ENCODE results near the gene TSPAN7.

The TSPAN7 gene

DNA sequence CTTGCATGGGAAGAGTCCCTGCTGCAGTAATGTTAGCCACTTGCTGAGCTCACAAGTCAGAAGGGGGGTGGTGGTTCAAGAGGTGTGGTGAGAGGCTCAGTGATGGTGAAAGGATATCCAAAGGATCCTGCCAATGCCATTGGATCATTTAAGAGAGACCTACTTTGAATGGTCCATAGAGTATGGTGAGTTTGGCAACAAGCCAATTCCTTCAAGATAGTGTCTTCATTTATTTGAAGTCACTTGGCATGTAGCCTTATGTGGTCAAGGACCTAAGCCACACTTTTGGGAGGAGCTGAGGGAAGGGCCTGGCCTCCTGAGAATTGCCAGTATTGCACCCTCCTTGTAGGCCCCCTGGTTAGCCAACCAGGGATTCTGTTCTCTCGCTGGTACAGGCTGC is 87.9 kb downstream of the TSPAN7 start:
- DNase-seq = no peak

DNA sequence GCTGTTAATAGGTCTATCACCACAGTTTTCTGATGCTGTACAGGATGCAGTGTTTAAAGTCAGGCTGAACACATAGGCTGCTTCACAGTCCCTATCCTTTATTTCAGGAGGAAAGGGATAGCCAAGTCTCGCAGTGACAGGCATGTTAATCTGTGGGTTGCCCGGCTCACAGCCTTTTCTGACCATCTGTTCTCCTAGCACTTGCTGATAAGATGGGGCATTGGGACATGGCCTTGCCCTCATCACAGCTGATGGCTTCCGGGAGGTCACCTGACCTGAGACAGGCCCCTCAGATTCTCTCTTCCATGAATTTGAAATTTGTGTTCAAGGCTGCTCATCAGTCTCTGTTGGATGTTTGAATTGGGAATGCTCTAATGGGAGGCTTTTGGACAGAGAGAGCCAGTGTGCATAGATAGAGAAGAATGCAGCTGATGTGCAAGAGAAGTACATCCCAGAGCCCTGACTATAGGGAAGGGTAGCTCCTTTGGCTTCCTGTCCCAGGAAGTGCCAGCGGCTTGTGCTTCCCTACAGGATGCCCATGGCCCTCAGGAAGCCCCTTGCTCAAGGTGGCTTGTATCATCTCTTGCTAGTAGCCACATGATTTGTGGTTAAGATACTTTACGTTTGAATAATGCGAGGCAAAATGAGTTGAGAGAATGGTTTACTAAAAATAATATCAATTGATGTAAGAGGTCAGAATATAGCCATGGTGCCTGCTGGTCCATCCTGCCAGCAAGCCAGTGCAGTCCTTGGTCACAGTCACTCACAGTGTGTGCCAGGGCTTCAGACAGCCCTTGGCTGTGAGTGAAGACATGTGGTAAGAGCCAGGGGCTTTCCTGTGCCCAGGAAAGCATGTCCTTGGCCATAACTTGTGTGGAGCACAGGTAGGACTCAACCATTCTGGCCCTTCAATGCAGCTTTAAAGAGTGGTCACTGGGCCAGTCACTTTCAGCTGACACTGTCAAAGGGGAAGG is 88.6 kb downstream of the TSPAN7 start:
- DNase-seq = no peak

DNA sequence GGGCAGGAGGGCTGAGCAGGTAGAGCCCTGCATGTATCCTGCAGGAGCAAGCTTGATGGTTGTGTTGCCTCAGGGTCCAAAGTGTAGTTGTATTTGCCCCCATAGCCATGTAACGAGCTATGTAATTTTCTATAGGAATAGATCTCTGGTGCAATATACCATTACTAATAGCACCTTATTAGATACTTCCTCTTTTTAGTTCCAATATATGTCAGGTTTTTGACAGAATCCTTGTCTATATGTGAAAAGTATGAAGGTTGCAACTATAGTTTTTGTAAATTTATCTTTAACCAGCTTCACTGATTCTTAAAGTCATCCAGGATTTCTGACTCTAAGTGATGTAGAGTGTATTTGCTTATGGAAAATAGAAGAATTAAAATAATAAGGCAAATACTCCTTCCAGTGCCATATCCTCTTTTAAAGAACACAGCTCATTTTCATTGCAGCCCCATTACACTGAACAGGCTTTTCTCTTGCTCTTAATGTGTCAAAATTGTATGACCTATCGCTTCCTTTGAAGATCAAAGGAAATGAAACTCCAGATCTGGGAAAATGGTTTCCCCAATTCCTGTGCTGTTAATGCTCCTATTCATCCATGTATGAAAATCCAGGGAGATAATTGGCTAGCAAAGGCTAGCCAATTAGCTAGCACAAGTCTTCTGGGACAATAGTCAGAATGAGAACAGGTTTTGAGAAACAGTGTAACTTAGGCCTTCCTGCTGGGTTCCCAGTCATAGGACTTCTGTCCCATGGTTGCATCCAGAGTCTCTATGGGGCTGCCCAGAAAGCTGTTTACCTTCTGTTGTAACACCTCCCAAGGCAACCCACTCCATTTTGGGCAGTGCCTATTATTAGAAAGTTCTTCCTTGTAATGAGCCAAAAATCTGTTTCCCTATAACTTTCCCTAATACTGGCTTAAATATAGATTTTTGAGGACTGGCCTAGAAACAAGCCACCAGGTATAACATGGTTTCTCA is 90.6 kb downstream of the TSPAN7 start:
- DNase-seq = no peak

DNA sequence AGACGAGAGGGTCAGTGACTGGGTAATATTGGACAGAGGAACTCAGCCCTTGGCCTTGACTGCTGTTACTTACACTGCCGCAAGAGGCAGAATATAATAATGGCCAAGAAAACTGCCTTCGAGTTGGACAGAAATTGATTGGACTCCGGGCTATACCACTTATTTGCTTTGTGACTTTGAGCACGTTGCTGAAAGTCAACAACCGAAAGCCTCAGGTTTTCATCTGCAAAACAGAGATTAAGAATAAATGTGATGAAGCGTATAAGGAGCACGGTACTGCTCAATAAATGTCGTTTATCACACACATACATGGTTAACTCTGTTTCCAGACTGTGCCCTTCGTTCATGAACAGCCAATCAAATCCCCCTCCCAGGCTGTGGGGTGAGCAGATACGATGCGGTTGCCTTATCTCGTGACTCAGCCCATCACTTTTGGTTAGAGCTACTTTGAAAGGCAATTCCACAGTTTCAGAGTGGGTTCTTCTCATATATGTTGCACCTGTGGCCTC is 91.6 kb downstream of the TSPAN7 start:
- no peak for DNase-seq

DNA sequence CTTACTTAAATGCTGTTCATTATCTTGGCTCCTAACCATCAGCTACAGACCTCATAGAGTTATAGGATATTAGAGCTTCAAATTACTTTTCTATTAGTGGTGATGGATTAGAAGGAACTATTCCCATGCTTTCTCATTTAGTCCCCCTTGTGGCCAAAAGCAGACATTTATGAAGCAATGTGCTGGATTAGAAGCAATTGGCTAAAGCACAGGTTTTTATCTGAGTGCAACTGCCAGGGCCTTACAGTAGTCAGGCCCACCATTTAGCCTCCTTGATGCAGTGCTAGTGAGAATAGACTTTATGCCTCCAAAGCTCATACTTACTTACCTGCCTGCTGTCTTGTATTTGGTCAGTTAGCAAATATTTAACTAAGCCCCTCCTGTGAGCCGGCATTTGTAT is 93.0 kb downstream of the TSPAN7 start:
- DNase-seq = no peak

DNA sequence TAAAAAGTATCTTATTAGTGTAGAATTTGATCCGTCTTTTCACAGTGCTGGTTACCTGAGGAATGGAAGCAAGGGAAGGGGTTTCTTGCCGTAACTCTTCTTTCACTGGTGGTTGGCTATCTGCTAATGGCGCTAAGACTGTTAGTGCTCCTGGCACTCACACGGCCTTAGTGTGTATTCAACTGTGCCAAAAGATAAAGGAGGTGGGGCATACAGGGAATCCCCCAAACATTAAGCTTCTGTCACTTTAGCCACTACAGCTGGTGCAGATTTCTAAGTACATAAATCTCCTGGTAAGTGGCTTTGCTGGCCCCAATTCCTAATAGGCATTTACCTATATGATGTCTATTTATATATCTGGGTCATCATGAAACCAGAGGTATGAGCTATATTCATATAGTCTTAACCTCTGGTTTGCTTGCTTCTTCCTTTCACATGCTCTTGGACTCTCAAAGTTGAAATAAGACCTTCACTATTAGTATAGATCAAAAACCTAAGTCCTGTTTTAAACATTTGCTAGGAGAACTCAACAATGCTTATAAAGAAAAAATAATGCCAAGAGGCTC is 95.1 kb downstream of the TSPAN7 start:
- DNase-seq = no peak

DNA sequence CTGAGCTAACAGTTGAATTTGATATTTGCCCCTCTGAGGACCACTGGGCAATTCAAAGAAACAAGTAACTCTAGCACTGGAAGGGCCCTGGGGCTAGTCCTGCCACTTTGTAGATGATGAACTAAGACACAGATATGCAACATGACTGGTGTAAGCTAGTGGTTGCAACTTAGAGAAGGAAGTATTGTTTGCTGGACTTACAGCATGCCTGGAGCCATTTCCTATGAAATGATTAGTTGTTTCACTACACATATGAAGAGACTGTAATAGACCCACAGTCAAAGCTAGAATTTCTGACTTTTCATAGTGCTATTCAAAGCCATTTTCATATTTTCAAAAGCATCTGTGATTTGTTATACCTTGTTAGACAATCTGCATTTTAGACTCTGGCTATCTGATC is 96.2 kb downstream of the TSPAN7 start:
- no peak for DNase-seq

DNA sequence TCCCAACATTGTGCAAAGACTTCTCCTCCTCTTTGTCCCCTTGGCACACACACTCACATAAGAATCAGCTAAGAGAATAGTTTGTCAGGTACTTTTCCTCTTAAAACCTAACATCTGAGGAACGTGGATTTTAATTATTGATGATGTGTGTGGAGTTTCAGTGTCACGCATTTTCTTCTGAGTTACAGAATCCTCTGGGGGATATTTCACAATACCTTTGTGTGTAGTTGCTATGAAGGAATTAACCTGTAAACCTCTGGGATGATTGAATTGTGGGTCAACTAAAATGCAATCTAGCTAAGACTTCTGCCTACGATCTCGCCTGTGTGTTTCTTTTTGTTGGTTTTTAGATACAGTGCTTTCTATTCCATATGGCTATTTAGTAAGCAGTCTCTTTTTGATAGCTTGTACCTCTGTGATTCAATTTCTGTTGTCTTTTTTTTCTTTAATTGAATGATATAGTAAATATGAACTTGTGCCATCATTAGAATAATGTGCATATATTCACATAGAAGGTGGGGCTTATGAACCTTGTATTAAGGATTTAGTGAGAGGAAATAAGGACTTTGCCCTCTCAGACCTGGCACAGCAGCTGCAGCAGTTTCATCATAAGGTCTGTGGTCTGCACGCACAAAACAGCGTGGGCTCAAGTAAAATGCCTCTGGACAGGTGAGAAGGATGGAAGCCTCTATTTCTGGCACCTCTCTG is 99.2 kb downstream of the TSPAN7 start:
- DNase-seq = no peak

DNA sequence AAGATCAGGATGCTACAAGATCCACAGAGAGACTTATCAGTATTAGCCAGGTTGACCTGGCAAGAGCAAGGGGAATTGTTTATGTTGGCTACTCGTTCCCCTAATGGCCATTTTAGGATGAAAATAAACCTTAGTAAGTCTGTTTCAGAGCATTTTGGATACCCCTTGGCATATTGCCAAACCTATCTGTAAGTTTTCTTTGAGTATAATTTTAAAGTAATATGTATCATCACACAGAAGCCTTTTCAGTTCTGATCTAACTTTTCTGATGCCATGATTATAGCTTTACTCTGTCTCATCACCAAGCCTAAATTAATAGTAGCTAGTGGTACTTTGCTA is 99.7 kb downstream of the TSPAN7 start:
- DNase-seq = no peak

DNA sequence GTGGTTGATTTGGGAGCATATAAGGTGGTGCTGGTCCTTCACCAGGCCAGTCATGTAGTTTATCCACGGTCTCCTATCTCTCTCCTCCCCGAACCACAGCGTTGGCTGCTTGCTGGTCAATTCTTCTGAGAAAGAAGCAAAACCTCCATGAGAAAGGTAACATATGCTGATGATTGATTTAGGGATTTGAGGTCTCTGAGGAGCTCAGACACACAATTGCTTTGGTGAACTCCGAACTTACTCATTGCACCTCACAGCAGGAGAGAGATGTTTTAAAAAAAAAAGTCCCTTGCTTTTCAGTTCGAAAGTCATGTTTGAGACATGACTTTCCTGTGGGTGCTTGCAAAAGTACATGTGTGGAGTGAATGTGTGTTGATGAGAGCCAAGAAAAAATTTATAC is 100.2 kb downstream of the TSPAN7 start:
- no peak for DNase-seq

DNA sequence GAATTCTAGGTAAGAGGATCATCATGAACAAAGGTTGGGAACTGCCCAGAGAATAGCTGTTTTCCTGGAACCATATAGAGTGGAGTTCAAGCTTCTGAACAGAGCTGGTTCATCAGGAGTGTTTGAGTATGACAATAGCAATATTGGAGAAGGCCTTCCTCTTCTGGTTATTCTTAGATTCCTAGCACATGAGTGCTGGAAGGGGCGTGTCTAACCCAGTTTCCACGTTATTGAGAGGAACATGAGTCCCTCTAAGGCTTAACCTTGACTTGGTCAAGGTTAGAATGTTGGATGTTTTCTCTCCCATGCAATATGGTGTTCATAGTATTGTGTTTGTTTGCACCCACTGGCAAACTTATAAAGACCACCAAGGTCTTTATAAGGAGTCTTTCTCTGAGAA is 101.3 kb downstream of the TSPAN7 start:
- DNase-seq = no peak

DNA sequence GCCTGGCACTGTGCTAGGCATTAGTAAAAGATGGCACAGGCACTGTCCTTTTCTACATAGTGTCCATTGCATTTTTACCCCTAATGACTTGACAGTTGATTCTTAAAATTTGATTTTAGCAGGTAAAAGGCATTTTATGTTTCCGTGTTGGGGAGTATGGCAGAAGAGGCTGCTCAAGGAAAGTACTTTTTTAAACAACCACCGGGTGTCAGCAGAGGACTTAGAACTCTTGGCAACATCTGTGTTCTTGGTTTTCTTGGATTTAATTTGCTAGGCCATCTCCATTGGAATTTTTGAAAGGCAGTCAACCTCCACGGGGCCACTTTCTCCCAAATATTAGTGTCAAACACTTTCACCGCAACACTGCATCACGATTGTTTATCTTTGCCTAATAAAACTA is 102.9 kb downstream of the TSPAN7 start:
- no peak for DNase-seq

DNA sequence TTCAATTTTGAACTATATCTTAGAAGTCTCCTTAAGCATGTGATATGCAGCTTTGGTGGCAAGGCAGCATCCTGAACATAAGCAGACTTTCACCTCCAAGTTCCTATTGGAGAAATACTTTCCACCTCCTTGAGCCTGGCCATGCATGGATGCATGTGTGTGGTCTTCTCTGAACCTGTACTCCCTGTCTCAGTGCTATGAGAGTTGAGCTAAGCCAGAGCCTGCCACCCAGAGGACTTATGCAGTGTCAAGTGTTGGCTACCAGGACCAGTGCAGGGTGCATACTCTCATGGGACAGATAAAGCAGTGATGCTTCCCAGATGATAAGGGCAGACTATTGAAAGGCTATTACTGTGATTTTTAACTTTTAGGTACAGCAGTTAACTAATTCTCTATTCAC is 105.6 kb downstream of the TSPAN7 start:
- DNase-seq = no peak

DNA sequence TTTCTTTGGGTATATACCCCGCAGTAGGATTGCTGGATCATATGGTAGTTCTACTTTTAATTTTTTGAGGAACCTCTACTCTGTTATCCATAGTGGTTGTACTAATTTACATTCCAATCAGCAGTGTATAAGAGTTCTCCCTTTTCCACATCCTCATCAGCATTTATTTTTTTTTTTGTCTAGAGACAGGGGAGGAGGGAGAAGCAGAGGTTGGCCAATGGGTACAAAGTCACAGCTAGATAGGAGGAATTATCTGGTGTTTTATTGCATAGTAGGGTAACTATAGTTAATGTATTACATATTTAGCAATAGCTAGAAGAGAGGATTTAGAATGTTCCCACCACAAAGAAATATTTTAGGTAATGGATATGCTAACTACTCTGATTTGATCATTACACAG is 107.4 kb downstream of the TSPAN7 start:
- DNase-seq = no peak

DNA sequence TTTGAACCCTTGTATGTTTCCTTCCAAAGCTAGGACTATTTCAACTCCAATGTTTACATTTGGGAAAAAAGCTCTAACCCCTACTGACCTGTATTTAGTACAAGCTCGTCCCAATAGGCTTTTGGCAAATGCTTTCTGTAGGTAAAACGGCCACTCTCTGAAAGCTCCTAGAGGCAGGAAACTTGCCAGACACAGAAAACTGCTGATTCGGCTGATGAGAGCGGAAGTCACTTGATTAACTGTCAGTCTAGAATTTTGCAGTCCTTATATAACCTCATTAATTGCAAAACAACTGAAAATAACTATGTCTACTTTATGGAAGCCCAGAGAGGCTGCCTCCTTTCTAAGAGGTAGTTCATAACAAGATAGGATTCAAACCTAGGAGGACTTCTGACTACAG is 108.1 kb downstream of the TSPAN7 start:
- DNase-seq = no peak

DNA sequence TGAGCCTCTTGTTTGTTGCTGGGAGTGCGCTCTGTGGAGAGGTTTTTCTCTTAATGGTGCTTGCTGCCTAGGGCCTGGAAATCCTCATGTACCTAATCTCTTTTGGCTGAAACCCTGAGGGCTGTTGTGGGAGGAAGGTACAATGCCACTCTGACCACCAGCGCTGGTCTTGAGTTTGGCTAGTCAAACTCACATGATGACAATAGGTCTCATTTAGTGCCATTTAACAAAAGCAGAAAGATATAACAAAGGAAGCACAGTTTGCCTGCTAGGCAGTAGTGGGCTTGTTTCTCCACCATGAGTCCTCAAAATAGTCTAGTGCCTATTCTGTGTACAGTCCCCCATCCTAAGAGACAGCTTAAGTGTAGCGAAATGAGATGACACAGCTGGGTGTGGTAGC is 111.3 kb downstream of the TSPAN7 start:
- no peak for DNase-seq

DNA sequence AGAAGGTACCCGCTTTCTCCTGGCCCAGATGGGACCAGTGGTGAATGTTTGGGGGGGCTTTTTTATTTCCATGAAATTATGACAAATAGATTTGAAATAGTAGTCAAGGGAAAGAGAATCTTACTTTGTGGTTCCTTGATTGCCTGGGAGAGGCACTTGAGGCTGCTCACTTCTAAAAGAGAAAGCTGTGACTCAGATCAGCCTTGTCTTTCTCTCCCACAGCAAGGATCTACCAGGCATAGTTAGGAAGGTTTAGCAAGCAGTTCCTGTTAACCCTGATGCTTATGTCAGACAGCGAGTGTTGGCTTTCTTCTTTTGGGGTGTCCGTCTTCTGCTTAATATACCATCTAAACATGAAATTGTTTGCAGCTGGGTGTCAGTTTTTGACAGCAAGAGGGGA is 114.5 kb downstream of the TSPAN7 start:
- DNase-seq = no peak

DNA sequence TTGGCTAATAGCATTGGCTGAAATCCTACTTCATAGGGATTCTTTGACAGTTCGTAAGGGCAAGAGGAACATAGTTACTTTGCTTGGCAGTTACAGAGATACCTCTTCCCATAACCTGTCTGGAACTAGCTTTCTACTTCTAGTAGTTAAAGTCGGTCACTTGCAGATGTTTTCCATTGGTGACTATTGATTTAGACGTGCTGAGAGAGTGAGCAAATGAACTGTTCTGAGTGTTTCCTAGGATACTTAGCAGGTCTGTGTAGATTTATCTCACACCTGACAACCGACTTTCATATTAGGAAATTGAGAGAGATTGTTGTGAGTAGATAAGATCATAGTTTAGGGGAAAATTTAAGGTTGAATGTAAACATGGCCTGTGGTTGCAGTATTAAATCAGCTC is 116.8 kb downstream of the TSPAN7 start:
- no peak for DNase-seq

DNA sequence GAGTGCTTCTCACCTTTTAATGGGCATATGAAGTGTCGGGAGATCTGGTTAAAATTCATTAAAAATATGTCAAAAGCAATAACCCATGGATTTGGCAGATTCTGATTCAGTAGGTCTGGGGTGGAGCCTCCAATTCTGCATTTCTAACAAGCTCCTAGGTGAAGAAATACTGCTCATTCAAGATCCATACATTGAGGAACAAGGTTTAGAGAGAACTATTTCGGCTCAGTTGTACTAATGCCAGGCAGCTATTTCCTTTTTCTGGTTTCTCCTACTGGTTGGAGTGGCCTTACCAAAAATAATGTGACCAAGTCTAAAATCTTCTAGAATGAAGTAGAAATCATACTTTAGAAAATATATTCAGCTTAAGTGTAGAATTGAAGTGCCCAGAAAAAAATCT is 117.5 kb downstream of the TSPAN7 start:
- no peak for DNase-seq

DNA sequence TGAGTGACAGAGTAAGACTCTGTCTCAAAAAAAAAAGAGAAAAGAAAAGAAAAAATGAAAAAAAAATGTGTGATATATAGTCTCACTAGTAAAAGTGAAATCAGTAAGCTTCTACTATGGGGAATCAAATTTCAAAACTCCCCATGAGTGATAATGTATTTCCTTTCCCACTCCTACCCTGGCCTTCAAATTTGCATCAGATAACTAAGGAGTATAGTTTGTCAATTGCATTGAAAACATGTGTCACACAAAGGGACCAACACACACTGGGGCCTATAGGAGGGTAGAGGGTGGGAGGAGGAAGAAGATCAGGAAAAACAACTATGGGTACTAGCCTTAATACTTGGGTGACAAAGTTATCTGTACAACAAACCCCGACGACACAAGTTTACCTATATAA is 118.4 kb downstream of the TSPAN7 start:
- DNase-seq = no peak

DNA sequence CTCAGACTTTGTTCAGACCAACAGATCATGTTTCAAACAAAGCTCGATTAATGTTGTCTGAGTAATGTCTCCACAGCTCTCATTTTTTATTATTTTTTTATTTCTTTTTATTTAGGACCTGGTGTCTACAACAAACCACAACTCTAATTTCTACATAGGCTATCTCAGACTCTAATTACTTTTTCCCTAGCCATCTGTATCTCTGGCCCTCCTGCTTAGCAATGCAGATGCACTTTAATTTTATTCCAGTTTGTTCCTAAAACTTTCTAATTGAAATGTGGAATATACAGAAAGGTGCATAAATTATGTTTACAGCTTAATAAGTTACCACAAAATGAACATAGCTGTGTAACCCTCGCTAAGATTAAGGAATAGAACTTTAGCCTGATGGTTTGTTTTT is 120.8 kb downstream of the TSPAN7 start:
- DNase-seq = no peak

DNA sequence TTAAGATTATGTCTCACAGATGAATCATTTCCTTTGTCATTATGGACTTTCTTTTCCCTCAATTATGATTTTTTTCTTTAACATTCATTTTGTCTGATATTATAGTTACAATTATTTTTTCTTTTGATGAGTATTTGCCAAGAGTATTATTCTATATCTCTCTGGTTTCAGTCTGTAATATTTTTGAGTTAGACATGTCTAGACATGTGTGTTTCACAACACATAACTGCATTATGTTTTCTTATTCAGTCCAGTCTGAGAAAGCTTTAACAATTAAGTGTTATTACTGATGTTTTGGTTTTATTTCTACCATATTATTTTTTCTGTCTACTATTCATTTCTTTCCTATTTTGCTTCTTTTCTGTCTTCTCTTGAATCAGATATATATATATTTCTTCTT is 131.6 kb downstream of the TSPAN7 start:
- DNase-seq = no peak

DNA sequence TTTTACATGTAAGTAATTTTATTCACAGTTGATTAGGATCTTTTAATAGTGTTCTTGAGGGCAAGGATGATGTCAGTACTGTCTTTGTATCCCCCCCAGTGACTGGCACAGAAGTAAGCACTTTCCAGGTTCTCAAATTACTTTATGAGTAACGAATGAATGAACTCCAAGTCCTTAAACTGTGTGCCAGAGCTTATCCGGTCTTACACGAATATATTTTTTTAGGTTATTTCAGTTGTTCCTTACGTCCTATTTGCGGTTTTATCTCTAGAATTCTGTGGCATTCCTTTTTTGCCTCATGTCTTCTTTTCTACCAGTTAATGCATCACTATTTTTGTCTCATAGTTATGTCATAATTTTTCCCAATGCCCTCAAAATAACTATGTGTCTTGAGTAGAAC is 133.1 kb downstream of the TSPAN7 start:
- no peak for DNase-seq
